Measurements from ENCODE around the gene IKBIP. TPM values are rescaled to one million over a fixed set of nuclear protein-coding genes. Genes with fewer than 3 reads are reported as not detected.
"Not testable (repeated sequence)": the region's sequence is repeated elsewhere in the genome, so short reads cannot be mapped to it uniquely, and the experiment has no call there.

The IKBIP gene
- polyA plus RNA-seq, 1 donor from 2014 or later: 11.5 TPM

GRCh38 chr12:98644433-98644711 is 216 bp downstream of the IKBIP start:
- Histone ChIP-seq H3K36me3 (ENCODE audit: insufficient read depth, low read length) (no peaks in the 10 kb centered on the region), H3K4me3 (ENCODE audit: low read length) (peak overlapping the region; percentile 96), H2AFZ (ENCODE audit: low read depth, low read length) (peak overlapping the region; percentile 61), H3F3A (ENCODE audit: insufficient read depth, low read length, poor library complexity, severe bottlenecking) (no peaks in the 10 kb centered on the region), H3K27me3 (ENCODE audit: insufficient read depth, low read depth, low read length) (no peaks in the 10 kb centered on the region), H3K4me2 (ENCODE audit: low read length) (peak overlapping the region; percentile 54), H3K27ac (ENCODE audit: low read length) (peak overlapping the region; percentile 56), H3K79me2 (replicated peaks; ENCODE audit: insufficient read depth, low read length) (peaks cover 46% of the 10 kb centered on the region), H3K9me2 (ENCODE audit: insufficient read depth, low read length) (no peaks in the 10 kb centered on the region), H4K20me1 (ENCODE audit: insufficient read depth) (no peaks in the 10 kb centered on the region), H3K9ac (ENCODE audit: low read length) (peak overlapping the region; percentile 74), H3K9me3 (ENCODE audit: low read length) (no peaks in the 10 kb centered on the region)
- no peak for TF ChIP-seq SMC3 (conservative IDR thresholded peaks at IDR 0.05; ENCODE audit: poor library complexity)
- TF ChIP-seq EP300 (conservative IDR thresholded peaks at IDR 0.05; ENCODE audit: poor library complexity, severe bottlenecking): no peak
- TF ChIP-seq CTCF (IDR thresholded peaks at IDR 0.05; ENCODE audit: poor library complexity, severe bottlenecking): no peak
- peak; percentile 3 for TF ChIP-seq TAF1 (IDR thresholded peaks at IDR 0.05; ENCODE audit: low read depth)
- TF ChIP-seq RAD21 (conservative IDR thresholded peaks at IDR 0.05): no peak

GRCh38 chr12:98642801-98643200 is 1.8 kb downstream of the IKBIP start:
- H3K27ac ChIP-seq (ENCODE audit: low read length); H4K20me1 ChIP-seq (ENCODE audit: insufficient read depth); H2AFZ ChIP-seq (ENCODE audit: low read depth, low read length); H3K36me3 ChIP-seq (ENCODE audit: insufficient read depth, low read length); H3K9ac ChIP-seq (ENCODE audit: low read length); H3K27me3 ChIP-seq (ENCODE audit: insufficient read depth, low read depth, low read length); H3K9me2 ChIP-seq (ENCODE audit: insufficient read depth, low read length); H3K9me3 ChIP-seq (ENCODE audit: low read length); H3K4me3 ChIP-seq (ENCODE audit: low read length); H3F3A ChIP-seq (ENCODE audit: insufficient read depth, low read length, poor library complexity, severe bottlenecking); H3K4me2 ChIP-seq (ENCODE audit: low read length): not testable (repeated sequence)
- H3K79me2 ChIP-seq (replicated peaks; ENCODE audit: insufficient read depth, low read length): peaks cover 43% of the 10 kb centered on the region

GRCh38 chr12:98639491-98639890 is 5.1 kb downstream of the IKBIP start:
- Histone ChIP-seq H2AFZ (ENCODE audit: low read depth, low read length) (no peak overlapping the region), H3K27me3 (ENCODE audit: insufficient read depth, low read depth, low read length) (no peaks in the 10 kb centered on the region), H3F3A (ENCODE audit: insufficient read depth, low read length, poor library complexity, severe bottlenecking) (no peaks in the 10 kb centered on the region), H3K4me2 (ENCODE audit: low read length) (no peak overlapping the region), H3K36me3 (ENCODE audit: insufficient read depth, low read length) (no peaks in the 10 kb centered on the region), H4K20me1 (ENCODE audit: insufficient read depth) (no peaks in the 10 kb centered on the region), H3K9ac (ENCODE audit: low read length) (no peak overlapping the region), H3K9me3 (ENCODE audit: low read length) (no peaks in the 10 kb centered on the region), H3K9me2 (ENCODE audit: insufficient read depth, low read length) (no peaks in the 10 kb centered on the region), H3K4me3 (ENCODE audit: low read length) (no peak overlapping the region), H3K79me2 (replicated peaks; ENCODE audit: insufficient read depth, low read length) (peaks cover 21% of the 10 kb centered on the region), H3K27ac (ENCODE audit: low read length) (no peak overlapping the region)
- TF ChIP-seq REST (IDR thresholded peaks at IDR 0.05; ENCODE audit: borderline replicate concordance): no peak
- no peak for TF ChIP-seq CTCF (IDR thresholded peaks at IDR 0.05; ENCODE audit: poor library complexity, severe bottlenecking)
